NCI-H1694 treated with DMSO at 0.1 percent for 48 hours (cell line): ENCODE results near the gene CACNG7.

ENCODE experiments used
- DNase-seq: peaks from one replicate; lab custom pipeline; 2025; lab: John Stamatoyannopoulos, UW

The CACNG7 gene

DNA sequence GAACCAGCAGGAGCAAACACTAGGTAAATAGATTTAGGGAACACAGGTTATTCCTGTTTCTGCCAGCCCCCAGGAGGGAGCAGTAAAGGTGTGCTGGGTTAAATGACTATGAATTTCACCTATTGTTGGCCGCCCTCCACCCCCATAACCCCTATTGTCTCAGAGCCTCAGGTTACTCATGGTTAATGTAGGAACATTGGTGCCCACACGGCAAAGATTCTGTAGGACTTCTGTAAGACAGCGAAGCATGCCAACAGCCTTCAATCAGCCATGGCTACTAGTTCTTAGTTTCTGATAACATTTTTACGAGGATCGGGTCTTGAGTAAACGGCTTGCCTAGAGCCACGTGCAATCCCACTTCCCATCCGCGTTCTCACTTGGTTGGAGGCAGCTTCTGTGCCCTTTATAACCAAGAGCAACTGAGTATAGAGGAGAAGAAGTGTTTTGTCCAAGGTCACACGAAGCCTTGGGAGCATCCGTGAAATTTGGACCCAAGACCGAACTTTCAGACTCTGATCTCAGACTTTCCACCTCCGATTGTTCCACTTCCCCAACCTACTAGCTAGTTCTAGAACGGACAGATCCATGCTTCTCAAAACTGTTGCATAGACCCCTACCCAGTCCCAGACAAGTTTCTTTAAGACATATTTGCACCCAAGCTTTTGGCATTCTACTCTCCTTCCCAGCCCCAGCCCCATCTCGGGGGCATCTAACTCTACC is 48.5 kb downstream of the CACNG7 start:
- no peak for DNase-seq

- DNase-seq = no peak
Measured at GRCh38 chr19:53958168-53958571, 49.1 kb downstream of the CACNG7 start.

GRCh38 chr19:53958823-53959757 is 50.0 kb downstream of the CACNG7 start:
- DNase-seq = no peak

DNA sequence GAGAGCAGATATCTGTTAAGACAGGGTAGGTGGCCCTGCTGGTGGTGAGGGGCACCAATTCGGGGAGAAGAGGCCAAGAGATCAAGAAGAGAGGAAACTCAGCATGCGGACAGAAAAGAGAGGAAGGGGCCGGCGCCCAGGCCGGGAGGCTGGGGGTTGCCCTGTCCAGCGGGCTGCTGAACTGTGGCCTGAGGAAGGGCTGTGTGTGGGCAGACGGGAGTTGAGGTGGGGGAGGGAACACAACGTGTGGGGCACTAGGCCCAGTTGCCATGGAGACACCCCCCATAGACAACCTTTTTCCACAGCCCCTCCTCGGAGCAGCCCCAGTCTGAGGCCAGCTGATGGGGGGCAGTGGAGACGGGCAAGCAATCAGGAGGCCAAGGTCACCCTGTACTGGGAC is 51.1 kb downstream of the CACNG7 start:
- DNase-seq = no peak

- no peak for DNase-seq
Measured at GRCh38 chr19:53960886-53961285, 51.8 kb downstream of the CACNG7 start.

DNA sequence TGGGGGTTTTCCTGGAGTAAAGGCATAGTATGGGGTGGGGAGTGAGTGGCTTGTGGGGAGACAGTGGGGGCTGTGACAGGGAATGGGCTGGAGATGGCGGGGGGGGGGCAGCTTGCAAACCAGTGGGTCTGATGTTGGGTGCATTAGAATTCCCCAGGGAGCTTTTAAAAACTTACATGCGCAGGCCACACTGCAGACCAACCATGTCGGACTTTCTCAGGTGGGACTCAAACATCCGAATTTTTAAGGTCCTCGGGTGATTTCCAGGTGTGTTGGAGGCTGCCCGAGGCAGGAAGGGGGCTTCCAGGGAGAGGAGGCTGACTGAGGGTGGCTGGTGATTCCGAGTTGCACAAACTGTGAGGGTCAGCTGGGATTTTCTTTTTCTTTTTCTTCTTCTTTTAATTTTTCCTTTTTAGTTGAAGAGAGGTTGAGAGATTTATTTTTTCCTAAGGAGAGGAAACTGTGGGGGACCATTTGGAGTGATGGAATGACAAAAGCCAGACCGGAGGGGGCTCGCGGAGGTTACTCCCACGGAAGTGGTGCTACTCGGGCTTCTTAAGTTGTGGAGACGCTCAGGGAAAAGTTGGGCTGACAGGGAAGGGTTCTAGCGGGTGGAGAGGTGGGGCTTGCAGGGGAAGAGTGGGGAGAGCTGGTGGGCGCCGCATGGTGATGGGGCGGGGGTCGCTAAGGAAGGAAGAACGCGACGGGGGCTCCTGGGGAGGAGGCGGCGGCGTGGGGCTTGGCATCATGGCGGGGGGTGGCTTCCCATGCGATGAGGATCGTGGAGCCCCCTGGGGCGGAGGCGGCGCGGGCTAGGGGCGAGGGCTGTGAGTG is 52.7 kb downstream of the CACNG7 start:
- no peak for DNase-seq

DNA sequence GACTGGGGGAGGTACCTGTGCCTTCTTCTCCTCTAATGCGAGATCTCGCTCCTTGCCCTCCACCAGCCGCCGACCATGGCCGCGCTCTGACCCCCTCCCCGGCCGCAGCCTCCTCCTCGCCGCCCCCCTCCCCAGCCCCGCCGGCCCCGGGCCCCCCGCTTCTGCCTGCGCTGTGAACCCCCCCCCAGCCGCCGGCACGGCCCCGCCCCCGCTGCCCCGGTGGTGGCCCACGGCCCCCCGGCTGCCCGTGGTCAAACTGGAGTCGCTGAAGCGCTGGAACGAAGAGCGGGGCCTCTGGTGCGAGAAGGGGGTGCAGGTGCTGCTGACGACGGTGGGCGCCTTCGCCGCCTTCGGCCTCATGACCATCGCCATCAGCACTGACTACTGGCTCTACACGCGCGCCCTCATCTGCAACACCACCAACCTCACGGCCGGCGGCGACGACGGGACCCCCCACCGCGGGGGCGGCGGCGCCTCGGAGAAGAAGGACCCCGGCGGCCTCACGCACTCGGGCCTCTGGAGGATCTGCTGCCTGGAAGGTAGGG is 53.9 kb downstream of the CACNG7 start, which contains the start of gene CACNG8:
TSS of gene CACNG8 (plus strand) at position 51 of the 545 bp plus-strand sequence.
- no peak for DNase-seq

DNA sequence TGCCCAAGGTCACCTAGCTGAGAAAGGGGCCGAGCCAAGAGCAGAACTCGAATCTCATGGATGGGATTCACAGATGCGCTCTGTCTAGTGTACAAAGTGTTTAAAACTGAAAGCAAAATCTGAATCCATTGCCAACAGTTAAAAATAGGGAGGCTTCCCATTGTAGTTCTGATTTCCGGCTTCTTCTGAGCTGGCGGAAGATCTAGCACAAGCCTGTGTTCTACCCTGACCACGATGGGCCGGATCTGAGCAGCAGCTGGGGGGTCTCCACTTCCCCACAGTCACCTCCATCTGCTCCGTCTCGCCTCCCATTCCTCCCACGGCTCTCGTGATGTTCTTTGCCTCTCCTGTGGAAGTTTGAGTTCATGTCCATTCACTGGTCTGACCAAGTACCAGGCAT is 56.0 kb downstream of the CACNG7 start:
- no peak for DNase-seq

- DNase-seq = no peak
Measured at GRCh38 chr19:53966931-53967330, 57.9 kb downstream of the CACNG7 start.

DNA sequence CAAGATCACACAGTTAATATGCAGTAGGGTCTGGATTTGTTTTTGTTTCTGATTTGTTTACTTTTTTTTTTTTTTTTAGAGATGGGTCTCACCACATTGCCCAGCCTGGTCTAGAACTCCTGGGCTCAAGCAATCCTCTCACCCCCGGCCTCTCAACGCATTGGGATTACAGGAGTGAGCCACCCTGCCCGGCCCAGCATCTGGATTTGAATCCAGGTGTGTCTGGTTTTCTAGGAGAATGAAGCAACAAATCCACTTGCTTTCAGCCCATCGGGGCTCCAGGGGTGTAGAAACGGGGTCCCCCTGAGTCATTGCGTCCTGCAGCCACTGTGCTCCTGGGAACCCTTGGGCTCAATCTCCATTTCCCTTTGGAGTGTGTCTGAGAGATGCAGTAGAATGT is 60.3 kb downstream of the CACNG7 start:
- no peak for DNase-seq

DNA sequence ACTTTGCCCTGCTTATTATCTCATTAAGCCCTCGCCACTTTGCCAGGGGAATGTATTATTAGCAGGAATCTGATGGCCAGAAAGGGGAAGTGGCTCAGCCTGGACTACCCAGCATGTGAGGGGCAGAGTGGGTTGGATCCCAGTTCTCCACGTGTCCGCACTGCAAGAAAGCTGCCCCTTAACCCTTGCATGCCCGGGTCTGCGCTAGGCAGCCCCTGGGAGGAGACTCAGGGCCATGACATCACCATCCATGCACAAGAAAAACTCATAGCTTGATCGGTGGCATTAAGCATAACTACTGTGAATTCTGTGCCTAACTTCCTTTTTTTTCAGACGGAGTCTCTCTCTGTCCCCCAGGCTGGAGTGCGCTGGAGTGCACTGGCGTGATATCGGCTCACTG is 62.6 kb downstream of the CACNG7 start:
- no peak for DNase-seq

GRCh38 chr19:53977429-53977990 is 68.4 kb downstream of the CACNG7 start:
- DNase-seq = no peak

DNA sequence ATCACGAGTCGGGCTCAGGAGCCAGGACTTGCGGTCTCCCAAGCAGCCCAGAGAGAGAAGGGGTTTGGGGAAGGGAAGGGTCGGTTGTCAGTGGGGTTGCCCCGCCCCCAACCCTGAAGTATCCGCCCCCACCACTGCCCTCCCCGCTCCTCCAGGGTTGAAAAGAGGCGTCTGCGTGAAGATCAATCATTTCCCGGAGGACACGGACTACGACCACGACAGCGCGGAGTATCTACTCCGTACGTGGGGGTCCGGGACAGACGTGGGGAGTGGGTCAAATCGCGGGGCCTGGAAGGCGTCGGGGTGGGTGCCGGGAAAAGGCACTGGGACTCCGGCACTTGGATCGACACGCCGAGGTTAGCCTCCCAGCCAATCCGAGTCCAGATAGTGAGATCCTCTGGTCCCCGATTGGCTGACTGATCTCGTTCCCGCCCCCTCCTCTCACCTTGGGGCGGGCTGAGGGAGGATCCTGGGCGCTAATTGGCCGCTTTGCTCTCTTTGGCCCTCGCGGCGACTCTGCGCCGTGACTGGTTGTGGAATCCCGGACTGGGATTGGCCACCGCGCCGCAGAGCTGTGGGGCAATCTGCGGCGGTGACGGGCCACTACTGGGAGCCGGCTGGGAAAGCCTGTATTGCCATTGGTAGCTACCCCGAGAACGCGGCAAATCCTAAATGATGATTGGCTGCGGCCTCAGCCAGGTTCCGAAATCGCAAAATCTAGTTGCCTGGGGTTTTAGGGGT is 69.1 kb downstream of the CACNG7 start:
- DNase-seq = no peak

GRCh38 chr19:53978975-53979801 is 70.1 kb downstream of the CACNG7 start:
- no peak for DNase-seq

- no peak for DNase-seq
Measured at GRCh38 chr19:53980539-53981375, 71.7 kb downstream of the CACNG7 start.

GRCh38 chr19:53981376-53981951 is 72.4 kb downstream of the CACNG7 start:
- no peak for DNase-seq

DNA sequence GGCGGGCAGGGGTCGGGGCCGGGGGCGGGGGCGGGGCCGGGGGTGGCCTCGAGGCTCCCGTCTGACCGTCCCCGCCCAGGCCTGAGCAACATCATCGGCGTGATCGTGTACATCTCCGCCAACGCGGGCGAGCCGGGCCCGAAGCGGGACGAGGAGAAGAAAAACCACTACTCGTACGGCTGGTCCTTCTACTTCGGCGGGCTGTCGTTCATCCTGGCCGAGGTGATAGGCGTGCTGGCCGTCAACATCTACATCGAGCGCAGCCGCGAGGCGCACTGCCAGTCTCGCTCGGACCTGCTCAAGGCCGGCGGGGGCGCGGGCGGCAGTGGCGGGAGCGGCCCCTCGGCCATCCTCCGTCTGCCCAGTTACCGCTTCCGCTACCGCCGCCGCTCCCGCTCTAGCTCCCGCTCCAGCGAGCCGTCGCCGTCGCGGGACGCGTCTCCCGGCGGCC is 72.9 kb downstream of the CACNG7 start:
- no peak for DNase-seq

GRCh38 chr19:53982611-53983010 is 73.5 kb downstream of the CACNG7 start:
- no peak for DNase-seq
